T-helper 1 cell treated with Interleukin-12 subunit alpha and Interleukin-12 subunit beta and Interleukin-4 antibody, amounts not matched to agents 30 ng/mL and 1 ng/mL, for 36 hours (primary cell): ENCODE results near the gene GARNL3. TPM values are rescaled to one million over a fixed set of nuclear protein-coding genes. Genes with fewer than 3 reads are reported as not detected.

Experiments
- intact Hi-C: fragments of 100-400 bp; cut with micrococcal nuclease; formaldehyde crosslinking; loops from one replicate; pipeline ENCODE4 v1.15.1; 2024
- total RNA-seq: library from RNA; stranded (reverse); gene quantifications from 2 replicates; pipeline ENCODE4 v1.2.3, GENCODE V29; 2022

Gene GARNL3
- total RNA-seq, 1 donor from 2014 or later: 0.88 TPM

DNA sequence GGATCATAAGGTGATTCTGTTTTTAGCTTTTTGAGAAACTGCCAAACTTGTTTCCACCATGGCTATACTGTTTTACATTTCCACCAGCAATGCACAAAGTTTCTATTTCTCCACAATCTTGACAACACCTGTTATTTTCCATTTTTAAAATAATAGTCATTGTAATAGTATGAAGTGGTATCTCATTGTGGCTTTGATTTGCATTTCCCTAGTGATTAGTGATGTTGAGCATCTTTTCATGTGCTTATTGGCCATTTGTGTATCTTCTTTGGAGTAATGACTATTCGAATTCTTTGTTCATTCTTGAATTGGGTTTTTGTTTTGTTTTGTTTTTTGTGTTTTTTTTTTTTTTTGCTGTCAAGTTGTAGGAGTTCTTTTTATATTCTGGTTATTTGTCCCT, 4.9 kb downstream of the GARNL3 start:
- intact Hi-C loops: no loop called here

DNA sequence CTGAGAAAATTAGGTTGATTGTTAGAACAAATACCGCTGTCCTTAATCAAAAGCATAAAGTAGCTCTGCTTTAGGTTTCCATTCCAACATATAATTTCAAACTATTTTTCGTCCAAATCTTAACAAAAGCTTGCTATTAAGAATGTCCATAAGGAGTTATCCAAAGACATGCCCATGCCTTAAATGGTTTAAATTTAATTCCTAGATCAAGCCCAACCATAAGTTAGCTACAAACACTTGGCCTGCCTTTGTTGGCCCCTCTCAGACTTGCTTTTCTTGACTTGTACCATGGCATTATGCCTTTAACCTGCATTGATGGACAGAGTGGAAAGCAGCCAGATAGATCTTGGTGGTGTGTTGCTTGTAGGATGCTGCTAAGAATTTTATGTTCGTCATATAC, 8.8 kb downstream of the GARNL3 start:
- intact Hi-C loops: no loop called here

DNA sequence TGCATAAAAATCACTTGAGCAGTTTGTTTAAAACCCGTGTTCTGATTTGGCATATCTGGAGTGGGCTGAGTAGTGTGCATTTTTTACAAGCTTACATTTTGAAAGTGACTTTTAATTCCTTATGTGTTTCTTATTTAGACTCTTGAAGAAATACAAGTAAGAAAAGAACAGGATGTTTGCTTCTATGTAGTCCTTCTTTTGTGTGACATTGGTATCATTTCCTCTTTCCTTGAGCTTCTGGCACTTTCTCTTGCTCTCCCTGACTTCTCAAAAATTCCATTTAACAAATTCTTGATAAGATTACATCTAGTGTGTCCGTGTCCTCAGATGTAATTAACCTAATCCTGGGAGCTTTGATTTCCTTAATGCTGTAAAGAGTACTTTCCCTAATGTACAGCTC, 12.5 kb downstream of the GARNL3 start:
- intact Hi-C loops: no loop called here

DNA sequence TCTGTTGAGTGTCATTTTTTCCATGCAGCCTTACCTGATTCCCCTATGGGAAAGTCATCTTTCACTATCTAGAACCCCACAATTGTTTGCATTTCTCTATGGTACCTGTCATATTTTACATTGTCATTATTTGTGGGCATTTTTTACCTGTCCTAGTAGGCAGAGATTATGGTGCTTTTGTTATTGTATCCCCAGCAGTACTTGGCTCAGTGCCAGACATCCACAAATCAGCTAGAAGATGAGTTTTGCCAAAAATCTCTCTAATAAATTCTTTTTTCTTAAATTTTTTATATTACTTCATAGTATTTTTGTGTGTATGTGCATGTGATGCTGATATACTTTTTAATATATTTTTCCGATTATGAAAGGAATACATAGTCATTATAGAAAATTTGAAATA, 13.2 kb downstream of the GARNL3 start:
- intact Hi-C loops: no loop called here

DNA sequence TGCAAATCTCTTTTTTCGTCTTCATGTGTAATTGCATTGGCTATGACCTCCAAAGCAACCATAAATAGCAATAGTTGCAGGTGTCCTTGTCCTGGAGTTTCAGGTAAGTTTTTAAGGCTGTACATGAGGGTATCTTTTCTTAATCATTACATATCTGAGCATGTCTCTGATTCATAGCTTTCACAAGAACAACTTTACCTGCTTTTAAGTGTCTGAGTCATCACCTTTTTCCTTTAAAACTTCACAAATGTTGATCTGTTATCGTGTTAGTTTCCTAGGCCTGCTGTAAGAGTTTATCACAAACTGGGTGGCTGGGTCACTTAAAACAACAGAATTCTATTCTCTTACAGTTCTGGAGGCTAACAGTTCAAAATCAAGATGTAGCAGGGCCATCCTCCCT, 13.8 kb downstream of the GARNL3 start:
- intact Hi-C loops: no loop called here

DNA sequence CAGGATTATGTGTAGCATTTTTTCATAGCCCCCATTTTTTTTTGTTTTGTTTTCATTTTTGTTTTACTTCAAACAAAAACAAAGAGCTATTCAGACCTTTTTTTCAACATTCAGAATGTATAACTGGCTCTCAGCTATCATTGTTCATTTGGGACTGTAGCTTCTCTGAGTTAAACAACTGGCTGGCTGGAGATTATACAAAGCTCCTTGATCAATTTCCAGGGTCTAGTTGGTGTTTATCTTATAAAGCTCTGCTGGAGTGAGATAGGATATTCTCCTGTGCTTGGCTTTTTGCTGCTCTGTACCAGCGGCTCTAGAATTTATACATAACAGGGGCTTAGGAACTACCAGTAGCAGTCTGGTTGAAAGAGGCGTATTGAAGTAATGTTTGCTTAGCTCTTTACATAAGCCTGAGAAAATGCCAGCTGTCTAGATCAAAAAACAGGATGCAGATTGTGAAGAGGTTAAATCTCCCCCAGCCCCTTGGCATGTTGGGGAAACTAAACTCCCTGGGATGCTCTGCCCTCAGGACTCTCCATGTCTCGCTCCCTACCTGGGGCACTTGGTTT, 15.2 kb downstream of the GARNL3 start:
- intact Hi-C loops: no loop called here

DNA sequence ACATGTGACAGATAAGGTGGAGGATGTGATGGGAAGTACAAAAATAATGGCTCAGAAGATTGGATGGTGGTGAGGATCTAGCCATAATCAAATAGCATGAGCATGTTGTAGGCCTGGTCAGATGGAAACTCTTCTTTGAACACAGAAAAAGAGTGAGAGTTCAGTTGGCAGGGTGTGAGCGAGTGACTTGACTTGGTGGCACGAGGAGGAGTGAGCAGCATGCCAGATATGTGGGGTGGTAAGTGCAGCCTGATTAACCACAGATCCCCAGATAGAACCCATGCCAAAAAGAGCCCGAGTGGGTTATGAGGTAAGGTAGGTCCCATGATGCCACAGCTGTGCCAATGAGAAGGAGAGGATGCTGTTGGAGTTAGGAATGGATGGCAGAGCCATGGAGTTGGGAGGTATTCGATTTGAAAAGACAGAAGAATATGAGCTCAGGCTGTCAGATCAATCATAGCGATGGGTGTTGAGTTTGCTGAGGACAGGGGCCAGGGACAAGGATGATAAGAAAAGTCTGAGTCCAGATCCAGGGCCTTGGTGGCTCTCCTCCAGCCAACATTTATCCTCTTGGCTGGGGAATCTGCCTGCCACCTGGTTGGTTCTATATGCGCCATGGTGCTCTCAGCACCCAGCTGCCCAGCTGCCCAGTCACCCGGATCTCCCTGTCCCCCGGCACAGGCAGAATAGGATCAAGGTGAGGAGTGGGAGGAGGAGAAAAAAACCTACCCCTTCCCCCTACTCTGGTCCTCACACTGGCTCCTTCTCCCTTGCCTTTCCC, 16.5 kb downstream of the GARNL3 start:
- intact Hi-C loops: no loop called here

DNA sequence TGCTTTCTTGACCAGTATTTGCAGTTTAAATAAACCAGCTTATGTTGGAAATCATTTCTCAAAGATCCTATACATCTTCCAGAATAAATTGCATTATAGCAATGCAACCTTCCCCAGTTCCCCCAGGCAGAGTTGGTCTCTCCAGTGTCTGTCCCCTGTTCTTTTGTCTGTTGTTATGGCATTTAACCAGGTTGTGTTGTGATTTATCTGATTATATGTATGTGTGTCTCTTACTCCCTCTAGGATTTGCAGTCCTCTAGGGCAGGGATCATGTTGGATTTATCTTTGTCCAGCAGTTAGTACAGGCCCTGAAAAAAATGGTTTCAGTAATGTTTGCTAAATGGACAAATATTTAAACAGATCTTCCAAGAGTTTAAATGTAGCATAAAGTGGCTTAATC, 17.3 kb downstream of the GARNL3 start:
- intact Hi-C loops: no loop called here

DNA sequence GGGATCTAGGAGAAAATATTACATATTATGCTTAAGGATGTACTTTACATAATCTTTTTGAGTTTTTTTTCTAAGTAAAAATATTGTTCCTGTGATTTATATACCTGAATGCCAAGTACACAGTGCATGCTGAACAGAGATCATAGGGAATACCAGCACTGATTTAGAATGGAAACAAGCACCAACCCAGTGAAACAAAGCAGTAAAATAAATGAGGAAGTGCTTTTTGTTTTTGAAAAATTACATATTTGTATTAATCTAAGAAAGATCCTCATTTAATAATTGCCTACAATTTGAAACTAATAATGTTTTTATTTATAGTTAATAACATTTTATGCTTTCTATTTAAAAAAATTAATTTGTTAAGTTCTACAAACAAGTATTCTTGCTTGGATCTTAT, 18.0 kb downstream of the GARNL3 start:
- intact Hi-C loops: no loop called here

DNA sequence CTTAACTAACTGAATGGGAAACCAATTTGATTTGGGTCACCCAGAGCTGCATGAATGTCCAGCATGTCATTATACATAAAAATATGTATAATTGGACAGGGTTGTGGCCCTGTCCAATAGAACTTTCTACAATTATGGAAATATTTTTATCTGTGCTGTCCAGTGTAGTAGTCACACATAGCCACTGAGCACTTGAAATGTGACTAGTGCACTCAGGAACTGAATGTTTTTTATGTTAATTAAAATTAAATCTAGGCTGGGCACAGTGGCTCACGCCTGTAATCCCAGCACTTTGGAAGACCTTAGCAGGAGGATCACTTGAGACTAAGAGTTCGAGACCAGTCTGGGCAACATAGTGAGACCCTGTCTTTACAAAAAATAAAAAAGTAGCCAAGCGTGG, 18.6 kb downstream of the GARNL3 start:
- intact Hi-C loops: no loop called here

DNA sequence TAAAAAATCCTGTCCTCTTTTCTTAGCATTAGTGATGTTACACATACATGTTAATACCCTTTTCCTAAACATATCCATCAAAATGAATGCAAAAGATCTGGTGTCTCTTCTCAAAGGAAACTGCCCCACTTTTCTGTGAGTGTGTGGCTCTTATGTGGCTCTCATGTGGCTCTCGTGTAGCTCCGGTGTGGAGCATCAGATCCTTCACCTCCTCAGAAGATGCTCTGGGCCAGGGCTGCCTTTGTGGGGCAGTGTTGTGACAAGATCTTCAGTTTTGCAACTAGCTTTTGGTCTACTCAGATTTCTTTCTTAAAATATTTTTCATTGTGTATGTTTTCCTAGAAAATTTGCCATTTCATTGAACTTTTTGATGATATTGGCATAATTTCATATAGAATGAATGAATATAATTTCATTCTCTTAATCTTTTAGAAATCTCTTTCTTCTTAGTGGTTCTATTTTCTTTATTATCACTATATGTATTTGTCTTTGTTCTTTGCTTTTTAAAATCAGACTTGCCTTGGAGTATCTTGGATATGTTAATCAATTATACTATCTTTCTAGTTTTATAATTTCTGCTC, 19.4 kb downstream of the GARNL3 start:
- intact Hi-C loops: loop anchor here (1.0 kb wide), 1 partner anchor 171 kb away; no protein-coding TSS in a partner anchor

DNA sequence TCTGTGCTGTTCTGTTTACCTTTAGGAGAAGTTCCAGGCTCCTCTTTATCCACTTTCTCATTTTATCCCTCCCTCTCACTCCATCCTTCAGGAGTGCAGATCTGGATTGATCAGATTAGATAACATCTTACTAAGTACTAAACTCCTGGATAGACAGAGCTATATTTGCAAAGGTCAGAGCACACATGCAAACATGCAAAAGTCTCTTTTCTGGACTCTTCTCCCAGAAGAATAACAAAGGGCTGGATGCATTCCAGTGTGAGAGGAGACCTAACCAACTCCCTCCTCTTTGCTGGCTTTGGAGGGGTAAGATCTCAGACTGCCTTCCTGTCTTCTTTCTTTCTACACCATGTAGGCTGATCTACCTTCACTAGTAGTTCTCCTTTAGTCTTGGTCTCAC, 21.4 kb downstream of the GARNL3 start:
- intact Hi-C loops: no loop called here

DNA sequence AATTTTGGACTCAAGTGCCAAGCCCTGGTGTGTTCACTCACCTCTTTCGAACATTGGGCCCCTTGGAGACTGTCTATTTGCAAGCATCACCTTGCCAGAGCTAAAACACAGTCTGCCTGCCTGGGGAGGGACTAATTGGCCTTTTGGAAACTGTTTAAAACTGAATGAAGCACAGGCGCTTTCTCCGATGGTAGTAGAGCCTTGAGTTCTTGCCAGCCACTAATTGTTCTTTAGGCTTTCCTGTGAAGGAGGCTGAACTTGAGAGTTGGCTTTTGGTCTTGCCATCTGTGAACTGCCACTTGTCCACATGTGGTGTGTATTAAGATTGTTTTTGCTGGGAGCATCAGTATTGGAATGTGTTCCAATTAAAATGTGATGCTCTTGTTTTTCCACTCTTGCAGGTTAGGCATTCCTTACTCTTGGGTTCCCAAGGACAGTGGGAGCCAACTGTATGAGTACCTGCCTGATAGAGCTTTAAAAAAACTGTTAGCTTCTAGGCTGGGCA, 26.0 kb downstream of the GARNL3 start:
- intact Hi-C loops: no loop called here

DNA sequence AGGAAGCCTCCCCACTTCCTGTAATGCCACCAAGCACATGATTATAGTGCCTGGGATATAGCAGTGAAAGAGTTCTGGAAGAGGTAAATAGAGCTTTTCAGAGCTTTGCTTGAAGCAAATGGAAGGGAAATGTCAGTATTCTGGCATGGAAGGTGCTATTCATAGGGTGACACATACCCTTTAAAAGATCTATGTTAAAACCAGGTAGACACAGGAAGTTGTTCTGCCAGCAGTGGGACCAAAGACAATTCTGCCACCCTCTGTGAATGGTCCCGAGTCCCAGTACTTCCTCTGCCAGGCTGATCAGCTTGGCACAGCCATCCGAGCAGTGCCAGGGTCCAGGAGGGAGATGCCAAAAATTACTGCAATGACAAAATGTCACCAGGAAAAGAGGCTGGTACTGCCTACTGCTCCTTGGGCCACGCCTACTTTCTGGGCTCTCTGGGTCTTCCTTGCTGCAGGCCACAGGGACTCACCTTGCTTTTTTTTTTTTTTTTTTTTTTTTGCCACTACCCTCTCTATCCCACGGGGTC, 26.7 kb downstream of the GARNL3 start:
- intact Hi-C loops: no loop called here

DNA sequence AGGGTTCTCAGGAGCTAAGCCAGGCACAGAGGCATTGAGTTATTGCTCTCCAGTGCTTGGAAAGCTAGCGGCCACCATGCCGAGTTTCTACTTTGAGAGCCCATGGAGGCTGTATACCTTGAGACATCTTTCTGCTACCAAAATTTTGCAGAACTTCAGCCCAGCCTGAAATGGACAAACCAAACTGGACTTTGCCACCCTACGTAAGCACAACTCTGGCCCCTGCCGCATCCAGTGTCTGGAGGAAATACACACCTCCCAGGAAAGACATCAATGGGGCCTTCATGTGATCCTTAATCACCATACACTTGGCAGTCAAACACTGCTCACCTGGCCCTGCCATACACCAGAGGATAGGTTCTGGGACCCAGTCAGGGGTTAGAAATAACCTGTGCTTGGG, 27.8 kb downstream of the GARNL3 start:
- intact Hi-C loops: no loop called here

DNA sequence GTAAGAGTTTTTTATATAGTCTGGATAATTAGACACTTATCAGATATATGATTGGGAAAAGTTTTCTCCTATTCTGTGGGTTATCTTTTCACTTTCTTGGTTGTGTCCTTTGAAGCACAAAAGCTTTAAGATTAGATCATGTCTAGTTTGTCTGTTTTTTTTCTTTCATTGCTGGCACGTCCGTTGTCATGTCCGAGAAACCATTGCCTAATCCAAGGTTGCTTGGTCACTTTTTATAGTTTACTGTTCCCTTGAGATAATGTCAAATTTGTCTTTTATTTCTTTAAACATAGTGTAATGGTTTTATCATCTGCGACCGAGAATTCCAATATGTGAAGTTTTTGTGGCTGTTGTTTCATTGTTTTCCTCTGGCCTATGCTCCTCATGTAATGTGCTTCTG, 28.8 kb downstream of the GARNL3 start:
- intact Hi-C loops: no loop called here

DNA sequence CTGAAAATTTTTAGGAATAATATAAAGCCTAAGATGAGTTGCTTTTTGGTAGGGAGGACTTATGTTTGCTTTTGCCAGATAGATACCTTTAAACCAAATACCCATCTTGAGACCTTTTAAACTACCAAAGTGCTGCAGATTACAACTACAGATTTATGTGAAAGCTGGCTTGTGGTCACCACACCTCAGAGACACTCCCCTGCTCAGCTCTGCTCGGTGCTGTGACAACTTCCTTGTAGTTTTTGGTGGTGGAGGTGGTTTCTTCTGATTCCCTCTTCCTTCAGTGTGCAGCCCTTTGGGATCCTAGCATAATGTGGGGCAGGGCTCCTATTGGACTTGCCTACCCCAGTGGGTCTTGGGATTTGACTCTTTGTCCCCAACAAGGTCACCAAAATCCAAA, 29.2 kb downstream of the GARNL3 start:
- intact Hi-C loops: no loop called here

DNA sequence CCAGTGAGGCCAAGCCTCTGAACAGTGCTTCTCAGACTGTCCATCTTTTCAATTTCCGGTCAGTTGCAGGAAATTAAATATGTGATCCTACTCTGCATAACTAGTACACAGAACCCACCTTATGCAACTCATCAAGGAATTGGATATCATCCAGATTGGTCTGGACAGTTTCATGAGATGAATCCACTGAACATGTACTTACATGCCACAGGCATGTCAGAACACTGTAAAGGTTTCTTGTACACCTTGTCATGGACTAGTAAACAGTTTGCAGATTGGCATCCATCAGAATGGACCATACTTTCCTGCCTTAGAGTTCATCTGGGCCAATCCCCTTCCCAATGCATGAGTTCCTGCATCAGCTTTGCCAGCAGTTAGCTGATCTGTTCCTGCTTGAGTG, 30.4 kb downstream of the GARNL3 start:
- intact Hi-C loops: no loop called here

DNA sequence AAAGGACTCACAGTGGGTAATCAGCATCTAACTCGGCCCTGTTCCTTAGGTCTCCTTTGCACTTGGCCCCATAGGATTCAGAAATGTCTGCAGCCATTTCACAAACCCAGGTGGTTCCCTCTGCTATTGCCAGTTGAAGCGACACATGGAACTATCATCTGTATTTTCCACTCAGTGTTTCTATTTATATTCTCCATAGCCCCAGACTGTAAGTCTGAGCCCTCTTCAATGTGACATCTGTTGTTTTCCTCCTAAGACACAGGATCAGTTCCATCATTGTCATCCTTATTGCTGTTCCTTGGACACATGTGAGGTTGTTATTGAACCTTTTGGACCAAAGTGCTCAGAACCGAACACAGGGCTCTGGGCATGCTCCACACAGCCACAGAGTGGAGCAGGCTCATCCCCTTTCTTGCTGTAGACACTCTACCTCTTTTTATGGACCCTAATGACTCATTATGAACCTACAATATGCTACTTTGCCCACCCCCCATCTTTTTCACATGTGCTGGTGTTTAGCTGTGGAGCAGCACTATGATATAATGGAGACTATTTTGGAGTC, 36.4 kb downstream of the GARNL3 start:
- intact Hi-C loops: no loop called here

DNA sequence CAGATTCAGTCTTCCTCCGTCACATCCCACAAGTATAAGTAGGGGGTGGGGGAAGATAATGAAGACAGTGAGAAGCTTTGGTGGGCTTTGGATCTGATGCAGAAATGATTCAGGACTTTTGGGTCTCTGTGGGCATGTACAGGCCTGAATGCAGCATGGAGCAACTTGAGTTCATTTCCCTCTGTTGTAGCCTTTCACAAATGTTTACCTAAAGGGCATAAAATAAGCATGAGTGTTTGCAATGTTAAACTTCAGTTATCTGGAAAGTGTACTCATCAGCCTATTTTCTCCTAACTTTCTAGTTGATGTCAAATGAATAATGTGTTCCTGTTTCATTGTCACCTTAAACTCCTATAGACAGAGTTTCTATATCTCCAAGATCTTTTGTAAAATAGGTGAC, 39.3 kb downstream of the GARNL3 start:
- intact Hi-C loops: no loop called here

DNA sequence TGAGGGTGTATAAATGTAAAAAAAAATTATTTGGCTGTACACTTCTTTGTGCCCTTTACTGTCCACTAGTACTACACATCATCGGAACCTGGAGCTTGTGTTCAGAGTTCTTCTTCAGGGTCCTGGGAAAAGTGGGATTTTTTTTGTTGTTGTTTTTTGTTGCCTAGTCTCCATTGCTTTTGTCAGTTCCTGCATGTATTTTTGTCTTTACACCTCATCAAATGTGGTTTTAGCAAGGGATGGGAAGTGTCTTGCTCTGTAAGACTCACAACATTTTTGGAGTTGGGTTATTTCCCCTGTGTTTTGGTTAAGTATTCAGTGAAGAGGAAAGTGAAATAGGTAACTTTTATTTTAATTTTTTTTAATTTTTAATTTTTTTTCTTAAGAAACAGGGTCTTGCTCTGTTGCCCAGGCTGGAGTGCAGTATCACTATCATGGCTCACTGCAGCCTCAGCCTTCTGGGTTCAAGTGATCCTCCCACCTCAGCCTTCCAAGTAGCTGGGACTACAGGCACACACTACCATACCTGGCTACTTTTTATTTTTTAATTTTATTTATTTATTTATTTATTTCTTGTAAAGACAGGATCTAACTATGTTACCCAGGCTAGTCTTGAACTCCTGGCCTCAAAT, 40.7 kb downstream of the GARNL3 start:
- intact Hi-C loops: no loop called here

DNA sequence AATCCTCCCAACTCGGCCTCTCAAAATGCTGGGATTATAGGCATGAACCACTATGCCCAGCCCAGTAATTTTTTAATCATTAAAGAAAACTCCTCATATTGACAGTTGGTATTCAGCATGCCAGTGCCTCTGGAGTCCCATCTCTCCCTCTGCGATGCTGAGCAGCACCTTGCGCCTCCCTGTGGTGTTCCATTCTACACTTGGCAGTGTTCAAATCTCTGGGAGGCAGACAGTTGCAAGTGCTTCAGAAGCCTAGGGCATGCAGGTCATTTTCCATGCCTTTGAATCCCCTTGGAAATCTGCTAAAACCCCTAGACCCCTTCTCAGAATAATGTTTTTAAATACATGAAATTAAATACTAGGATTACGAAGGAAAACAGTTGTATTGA, 41.3 kb downstream of the GARNL3 start:
- intact Hi-C loops: no loop called here
